AG10803 (cell line): Measurements from ENCODE around the gene CTDSPL.
"Not testable (repeated sequence)": the region's sequence is repeated elsewhere in the genome, so short reads cannot be mapped to it uniquely, and the experiment has no call there.

Experiments
- DNase-seq: peaks from one replicate; pipeline ENCODE4 v3.0.0; 2010; ENCODE audit warnings: low read depth
- H3K4me3 ChIP-seq: 2 replicates; pipeline ENCODE4 v1.5.1; 2011; ENCODE audit warnings: mild to moderate bottlenecking, low read length, control low read depth
- CTCF ChIP-seq: conservative IDR thresholded peaks from 2 replicates; pipeline ENCODE4 v1.5.1; 2011; ENCODE audit warnings: mild to moderate bottlenecking, low read length, control low read depth, inconsistent platforms

CTDSPL gene

GRCh38 chr3:37987751-37988179 is 126.1 kb downstream of the CTDSPL start:
- H3K4me3 ChIP-seq, result no peak overlapping the region
- no peak for DNase-seq
- TF ChIP-seq CTCF, result no peak

- not testable (repeated sequence) for DNase-seq
Observed at GRCh38 chr3:37988376-37988775, 126.7 kb downstream of the CTDSPL start.

GRCh38 chr3:37988931-37989525 is 127.3 kb downstream of the CTDSPL start:
- TF ChIP-seq CTCF, result no peak

More at GRCh38 chr3:37988376-37988775, 126.7 kb downstream of the CTDSPL start:
- H3K4me3 ChIP-seq, result not testable (repeated sequence)

GRCh38 chr3:37989821-37990480 is 128.3 kb downstream of the CTDSPL start:
- DNase-seq, result no peak
- H3K4me3 ChIP-seq, result no peak overlapping the region
- TF ChIP-seq CTCF, result no peak

More at GRCh38 chr3:37988931-37989525, 127.3 kb downstream of the CTDSPL start:
- DNase-seq, result no peak
- no peak overlapping the region for H3K4me3 ChIP-seq

- H3K4me3 ChIP-seq, result no peak within 1 kb of the TSS
- DNase-seq, result no peak
- TF ChIP-seq CTCF, result no peak
Observed at GRCh38 chr3:37990527-37990926, 128.8 kb downstream of the CTDSPL start, which contains the start of gene VILL. VILL (plus strand) TSS chr3:37990786; CDS start chr3:37993673, 2,887 bp downstream.

- no peak overlapping the region for H3K4me3 ChIP-seq
- DNase-seq, result no peak
- TF ChIP-seq CTCF, result no peak
Observed at GRCh38 chr3:37991109-37991508, 129.4 kb downstream of the CTDSPL start.

GRCh38 chr3:37991823-37992222 is 130.1 kb downstream of the CTDSPL start:
- no peak for TF ChIP-seq CTCF
- DNase-seq, result no peak
- H3K4me3 ChIP-seq, result no peak overlapping the region
